Measurements from ENCODE around the gene FUZ.

Gene FUZ

DNA sequence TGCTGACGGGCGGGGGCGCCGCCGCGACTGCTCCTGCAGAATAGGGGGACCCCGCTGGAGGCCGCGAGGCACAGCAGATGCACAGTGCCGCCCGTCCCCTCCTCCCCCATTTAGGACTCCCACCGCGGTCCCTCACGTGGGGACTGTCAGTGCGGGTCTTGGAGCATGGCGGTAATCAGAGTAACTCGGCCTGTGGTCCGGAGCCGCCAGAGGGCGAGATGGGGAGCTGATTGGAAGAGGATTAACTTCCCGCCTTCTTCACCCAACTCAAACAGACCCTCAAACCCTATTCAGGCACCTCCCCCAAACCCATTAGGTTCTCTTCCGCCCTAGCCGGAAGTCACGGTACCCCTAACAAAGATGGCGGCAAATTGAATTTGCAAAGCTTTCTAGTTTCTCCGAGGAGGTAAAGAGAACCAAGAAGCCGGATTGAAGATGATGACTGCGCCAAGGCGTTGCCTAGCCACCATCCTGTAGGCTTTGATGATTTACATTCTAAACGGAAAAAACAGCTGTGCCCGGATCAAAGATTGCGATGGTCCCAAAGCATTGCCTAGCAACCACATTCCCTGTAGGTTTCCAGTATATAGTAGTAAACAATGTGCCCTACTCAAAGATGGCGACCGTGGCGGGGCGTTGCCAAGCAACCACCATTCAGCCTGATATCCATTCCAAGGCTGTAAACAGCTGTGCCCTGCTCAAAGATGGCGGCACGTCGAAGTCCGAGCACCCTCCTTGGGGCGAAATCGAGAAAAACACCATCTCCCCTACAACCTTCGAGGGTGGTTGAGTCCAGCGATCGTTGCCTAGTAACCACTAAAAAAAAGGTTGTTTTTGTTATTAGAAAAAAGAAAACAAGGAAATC, at the start of gene FUZ:
Gene FUZ (minus strand): TSS at position 296 of the 865 bp plus-strand sequence. CDS start 186 bp downstream, at position 110.
- peak; percentile 79 to 88 for DNase-seq (ENCODE audit: low read depth in 2 of 2)

- DNase-seq (ENCODE audit: low read depth in 2 of 2) = no peak
These were observed 49.5 kb upstream of the FUZ start for GRCh38 chr19:49862391-49863253.

- no peak for DNase-seq (ENCODE audit: low read depth in 2 of 2)
These were observed 48.7 kb upstream of the FUZ start for GRCh38 chr19:49861541-49862378.

DNA sequence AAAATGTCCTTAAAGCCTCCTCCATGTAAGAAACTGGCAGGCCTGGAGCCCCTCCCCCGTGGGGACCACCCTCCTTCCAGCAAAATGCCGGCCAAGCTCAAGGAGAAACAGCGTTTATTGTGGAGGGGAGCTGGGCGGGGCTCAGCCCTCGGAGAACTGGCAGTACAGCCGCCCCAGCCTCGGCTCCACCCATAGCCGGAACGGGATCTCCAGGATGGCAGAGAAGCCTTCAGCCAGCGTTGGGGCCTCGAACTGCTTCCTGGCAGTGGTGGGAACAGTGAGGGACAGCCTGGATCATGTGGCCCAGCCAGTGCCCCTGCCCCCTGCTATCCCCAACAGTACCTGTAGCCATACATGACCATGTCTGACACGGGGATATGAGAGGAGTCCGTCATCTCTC, 48.0 kb upstream of the FUZ start:
- no peak for DNase-seq (ENCODE audit: low read depth in 2 of 2)

DNA sequence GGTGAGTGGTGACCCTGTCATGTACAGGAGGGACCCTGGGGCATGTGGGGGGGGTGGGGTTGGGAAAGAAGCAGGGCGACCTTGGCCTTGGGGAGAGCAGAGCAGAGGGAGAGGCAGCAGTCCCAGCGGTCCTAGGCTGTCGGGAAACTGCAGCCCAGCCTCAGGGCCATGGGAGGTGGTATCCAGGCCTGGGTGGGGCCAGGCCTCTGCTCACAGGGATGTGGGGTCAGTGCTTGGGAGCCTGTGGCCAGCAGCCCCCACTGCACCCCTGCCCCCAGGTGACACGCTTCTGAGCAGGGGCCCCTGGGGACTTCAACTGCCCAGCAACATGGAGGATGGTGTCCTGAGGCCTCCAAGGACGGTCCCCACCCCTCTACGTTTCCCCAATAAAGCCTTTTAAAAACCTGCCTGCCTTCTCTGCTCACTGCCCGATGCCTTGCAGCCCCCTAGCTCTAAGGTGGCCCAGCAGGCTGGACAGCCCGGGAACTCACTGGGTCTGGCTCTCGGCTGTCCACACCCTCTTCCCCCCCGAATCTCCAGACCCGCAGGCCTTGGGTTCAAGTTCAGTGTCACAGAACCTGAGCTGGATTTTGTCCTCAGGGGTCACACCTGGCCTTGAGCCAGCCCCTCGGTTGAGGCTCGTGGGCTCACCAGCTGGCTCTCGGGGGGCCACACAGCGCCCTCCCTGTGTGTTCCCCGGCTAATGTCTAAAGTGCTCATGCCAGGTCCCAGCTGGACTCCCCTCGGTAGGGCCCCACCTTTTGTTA, 47.4 kb upstream of the FUZ start:
- no peak for DNase-seq (ENCODE audit: low read depth in 2 of 2)

GRCh38 chr19:49859682-49860335, 46.7 kb upstream of the FUZ start:
- DNase-seq (ENCODE audit: low read depth in 2 of 2) = no peak

DNA sequence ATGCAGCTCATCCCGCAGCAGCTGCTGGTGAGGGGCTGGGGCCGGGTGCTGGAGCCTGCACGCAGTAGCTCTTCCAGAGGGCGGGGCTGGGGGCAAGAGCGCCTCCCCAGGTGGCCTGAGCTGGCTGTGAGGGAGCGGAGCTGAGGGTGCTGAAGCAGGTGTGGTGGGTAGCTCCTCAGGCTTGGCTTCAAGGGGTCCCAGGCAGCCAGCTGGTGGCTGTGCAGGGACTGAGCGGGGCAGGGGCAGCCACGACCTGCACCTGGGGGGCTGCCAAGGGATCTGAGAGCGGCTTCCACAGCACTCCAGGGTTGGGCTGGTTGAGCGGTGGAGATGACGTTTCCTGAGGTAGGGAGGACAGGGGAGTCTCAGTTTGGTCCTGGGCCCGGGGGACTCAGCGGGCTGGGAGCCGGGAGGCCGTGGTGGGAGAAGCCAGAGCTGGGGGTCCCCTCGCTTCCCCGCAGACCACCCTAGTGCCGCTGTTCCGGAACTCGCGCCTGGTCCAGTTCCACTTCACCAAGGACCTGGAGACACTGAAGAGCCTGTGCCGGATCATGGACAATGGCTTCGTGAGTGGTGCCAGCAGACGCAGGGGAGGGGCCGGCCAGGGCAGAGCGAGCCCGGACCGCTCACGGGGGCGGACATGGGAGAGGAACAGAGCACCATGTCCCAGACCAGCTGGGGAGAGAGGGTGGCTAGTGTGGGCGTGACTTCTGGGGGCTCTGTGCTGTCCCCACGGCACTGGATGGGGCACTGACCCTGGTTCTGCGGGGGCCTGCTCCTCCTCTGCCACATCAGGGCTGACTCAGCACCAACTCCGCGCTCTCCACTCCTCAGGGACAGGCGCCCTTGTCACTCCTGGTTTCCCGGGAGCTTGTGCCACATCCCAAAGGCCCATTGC, 45.2 kb upstream of the FUZ start:
- DNase-seq (ENCODE audit: low read depth in 2 of 2) = no peak

DNA sequence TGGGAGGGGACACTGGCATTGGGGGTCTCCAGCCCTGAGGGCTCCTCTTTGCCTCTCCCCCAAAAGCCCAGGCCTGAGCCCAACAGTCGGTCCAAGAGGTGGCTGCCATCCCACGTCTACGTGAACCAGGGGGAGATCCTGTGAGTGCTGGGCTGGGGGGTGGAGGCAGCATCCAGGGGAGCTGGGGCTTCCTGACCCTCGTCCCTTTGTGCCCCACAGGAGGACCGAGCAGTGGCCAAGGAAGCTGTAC, 44.7 kb upstream of the FUZ start:
- no peak for DNase-seq (ENCODE audit: low read depth in 2 of 2)

GRCh38 chr19:49857061-49857837, 44.2 kb upstream of the FUZ start:
- no peak for DNase-seq (ENCODE audit: low read depth in 2 of 2)

GRCh38 chr19:49856574-49857021, 43.5 kb upstream of the FUZ start:
- DNase-seq (ENCODE audit: low read depth in 2 of 2) = no peak

DNA sequence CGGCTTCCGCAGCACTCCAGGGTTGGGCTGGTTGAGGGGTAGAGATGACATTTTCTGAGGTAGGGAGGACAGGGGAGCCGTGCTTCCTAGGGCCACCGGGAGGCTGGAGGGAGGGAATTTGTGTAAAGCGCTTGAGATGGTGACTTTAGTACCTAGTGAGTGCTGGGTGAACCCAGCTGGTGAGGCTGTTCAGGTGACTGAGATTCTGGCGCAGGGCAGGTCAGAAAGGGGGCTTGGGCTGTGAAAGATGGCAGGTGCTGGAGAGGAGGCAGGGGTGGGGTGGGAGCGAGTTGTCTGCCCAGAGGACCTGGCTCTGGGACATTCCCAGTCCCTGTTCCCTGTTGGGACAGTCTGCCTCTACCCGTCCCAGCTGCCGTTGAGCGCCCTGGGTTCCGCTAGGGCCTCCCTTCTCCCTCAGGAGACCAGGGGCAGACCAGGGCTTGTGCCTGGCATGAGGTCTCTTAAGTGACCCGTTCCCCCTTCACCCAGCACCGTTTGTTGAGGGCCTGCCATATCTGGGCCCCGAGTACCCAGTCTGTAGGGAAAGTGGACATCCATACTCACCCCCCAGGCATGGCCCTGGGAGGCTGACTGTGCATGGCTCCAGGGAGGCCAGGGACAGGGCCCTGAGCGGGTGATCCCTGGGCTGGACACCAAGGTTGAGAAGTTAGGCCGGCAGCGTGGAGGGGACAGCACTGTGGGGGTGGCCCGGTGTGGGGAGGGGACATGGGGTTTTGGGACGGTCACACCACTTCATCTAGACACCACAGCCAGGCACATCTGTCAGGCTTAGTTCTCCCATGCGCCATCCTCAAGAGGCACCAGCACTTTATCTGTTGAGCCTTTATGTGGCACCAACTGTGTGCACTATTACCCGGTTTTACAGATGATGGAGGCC, 42.8 kb upstream of the FUZ start:
- no peak for DNase-seq (ENCODE audit: low read depth in 2 of 2)

GRCh38 chr19:49855277-49855675, 42.2 kb upstream of the FUZ start:
- no peak for DNase-seq (ENCODE audit: low read depth in 2 of 2)

DNA sequence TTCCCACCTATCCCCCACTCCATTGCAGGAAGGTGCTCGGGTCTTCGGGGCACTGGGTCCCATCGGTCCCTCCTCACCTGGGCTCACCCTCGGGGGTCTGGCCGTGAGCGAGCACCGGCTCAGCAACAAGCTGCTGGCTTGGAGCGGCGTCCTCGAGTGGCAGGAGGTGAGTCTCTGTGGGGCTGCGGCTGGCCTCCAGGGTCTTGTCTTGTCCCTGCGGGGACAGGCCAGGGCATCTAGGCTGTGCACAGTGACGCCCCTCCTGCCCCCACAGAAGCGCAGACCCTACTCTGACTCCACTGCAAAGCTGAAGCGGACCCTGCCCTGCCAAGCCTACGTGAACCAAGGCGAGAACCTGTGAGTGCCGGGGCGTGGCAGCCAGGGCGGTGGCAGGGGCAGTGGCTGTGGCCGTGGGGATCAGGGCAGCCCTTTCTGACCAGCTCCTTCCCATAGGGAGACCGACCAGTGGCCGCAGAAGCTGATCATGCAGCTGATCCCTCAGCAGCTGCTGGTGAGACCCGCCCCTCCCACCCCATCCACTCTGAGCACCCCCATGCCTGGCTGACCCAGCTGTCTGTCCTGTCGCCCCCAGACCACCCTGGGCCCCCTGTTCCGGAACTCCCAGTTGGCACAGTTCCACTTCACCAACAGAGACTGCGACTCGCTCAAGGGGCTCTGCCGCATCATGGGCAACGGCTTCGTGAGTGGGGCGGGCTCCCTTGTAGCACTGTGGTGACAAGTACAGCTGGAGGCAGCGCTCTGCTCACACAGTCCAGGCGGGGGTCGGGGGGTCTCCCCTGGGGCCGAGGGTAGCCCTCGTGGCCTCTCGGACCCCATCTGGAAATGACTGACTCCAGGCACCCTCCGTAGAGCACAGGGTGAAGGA, 41.5 kb upstream of the FUZ start:
- no peak for DNase-seq (ENCODE audit: low read depth in 2 of 2)

- DNase-seq (ENCODE audit: low read depth in 2 of 2) = no peak
These were observed 40.8 kb upstream of the FUZ start for GRCh38 chr19:49853852-49854377.

GRCh38 chr19:49852631-49853126, 39.6 kb upstream of the FUZ start:
- DNase-seq (ENCODE audit: low read depth in 2 of 2) = no peak

- DNase-seq (ENCODE audit: low read depth in 2 of 2) = no peak
These were observed 38.6 kb upstream of the FUZ start for GRCh38 chr19:49851456-49852259.

All from activated CD8-positive, alpha-beta memory T cell treated with anti-CD3 and anti-CD28 coated beads for 4 hours (primary cell).